ENCODE results near the gene HYOU1. TPM values are rescaled to one million over a fixed set of nuclear protein-coding genes. Genes with fewer than 3 reads are reported as not detected.

The HYOU1 gene
- total RNA-seq, 6 donors from 2014 or later: 33.5 to 202 (median 72.7) TPM

DNA sequence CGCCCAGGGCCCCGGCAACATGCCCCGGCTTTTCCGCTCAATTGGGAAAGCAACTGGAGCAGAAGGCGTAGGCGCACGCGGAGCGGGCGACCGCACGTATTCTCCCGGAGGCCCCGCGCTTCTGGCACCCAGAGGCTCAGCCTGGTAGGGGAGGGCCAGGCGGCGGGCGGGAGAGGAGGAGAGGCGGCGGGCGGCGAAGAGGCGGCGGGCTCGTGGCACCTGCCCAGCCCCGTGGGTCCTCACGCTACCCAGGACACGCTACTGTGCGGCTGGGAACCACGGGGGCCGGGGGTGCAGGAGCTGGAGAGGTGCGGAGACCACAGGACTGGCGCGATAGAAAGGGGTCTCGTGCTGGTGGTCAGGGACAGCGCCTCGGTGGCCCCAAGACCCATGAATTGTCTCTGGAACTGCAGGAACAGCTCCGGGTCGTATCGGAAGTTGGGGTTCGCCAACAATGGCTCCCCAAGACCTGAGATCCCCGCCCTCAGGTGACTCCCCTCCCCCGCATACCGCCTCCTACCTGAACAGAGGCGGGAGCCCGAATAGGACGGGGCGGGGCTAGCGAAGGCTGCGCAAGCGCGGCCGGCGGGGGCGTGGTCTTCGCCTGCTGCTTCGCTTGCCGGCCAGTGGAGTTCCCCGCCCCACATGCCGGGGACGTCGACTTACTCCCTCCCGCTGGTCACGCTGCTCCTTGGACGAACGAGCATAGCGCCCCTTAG, 26.5 kb downstream of the HYOU1 start, which contains the start of gene SLC37A4:
TSS of gene SLC37A4 (minus strand) at position 549 of the 719 bp plus-strand sequence.
- Histone ChIP-seq H3K27ac (peak within 1 kb of the TSS; percentile 74 to 91 (median 84)), H3K27me3 (no peaks in the 10 kb centered on the region), H3K36me3 (peaks cover 0 to 23% (median 7%) of the 10 kb centered on the region in 4 donors), H3K4me3 (peak within 1 kb of the TSS; percentile 64 to 96 (median 88)), H3K4me1 (peaks cover 17 to 31% (median 21%) of the 10 kb centered on the region in 4 donors), H3K9me3 (no peaks in the 10 kb centered on the region)
- 0 to 1% methylated on average over 42 to 58 of the region's 67 CpGs for WGBS, 2 donors
- DNase-seq (peak; percentile 100), ATAC-seq (ENCODE audit: low FRiP score in 2 of 2) (peak; percentile 98 to 99)
- TF ChIP-seq POLR2A (IDR thresholded peaks at IDR 0.05) (peak in 2 of 4 donors; percentile 25 to 77), POLR2AphosphoS5 (IDR thresholded peaks at IDR 0.05) (peak; percentile 29 to 78), EP300 (IDR thresholded peaks at IDR 0.05) (no peak)
- TF ChIP-seq, protein P1, sequence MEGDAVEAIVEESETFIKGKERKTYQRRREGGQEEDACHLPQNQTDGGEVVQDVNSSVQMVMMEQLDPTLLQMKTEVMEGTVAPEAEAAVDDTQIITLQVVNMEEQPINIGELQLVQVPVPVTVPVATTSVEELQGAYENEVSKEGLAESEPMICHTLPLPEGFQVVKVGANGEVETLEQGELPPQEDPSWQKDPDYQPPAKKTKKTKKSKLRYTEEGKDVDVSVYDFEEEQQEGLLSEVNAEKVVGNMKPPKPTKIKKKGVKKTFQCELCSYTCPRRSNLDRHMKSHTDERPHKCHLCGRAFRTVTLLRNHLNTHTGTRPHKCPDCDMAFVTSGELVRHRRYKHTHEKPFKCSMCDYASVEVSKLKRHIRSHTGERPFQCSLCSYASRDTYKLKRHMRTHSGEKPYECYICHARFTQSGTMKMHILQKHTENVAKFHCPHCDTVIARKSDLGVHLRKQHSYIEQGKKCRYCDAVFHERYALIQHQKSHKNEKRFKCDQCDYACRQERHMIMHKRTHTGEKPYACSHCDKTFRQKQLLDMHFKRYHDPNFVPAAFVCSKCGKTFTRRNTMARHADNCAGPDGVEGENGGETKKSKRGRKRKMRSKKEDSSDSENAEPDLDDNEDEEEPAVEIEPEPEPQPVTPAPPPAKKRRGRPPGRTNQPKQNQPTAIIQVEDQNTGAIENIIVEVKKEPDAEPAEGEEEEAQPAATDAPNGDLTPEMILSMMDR (IDR thresholded peaks at IDR 0.05): peak in 5 of 6 experiments; percentile 83 to 98 (median 94)

DNA sequence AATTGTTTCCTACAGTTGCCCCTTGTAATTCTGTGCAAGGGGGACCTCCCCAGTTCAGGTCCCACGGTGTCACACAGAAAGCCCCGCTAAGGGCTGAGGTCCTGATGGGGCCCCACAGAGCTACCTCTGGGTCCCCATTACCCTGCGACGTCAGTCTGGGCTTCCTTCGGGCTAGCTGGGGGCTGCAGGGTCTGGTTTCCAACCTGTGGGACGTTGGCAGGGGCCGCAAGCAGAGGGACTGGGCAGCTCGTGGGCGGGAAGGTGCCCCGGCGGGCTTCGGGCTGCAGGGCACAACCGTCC, 27.0 kb downstream of the HYOU1 start:
- peaks cover 20 to 35% (median 24%) of the 10 kb centered on the region in 4 donors for H3K4me1 ChIP-seq
- TF ChIP-seq, protein P1 (IDR thresholded peaks at IDR 0.05): no peak
- TF ChIP-seq POLR2AphosphoS5 (IDR thresholded peaks at IDR 0.05) (no peak), EP300 (IDR thresholded peaks at IDR 0.05) (no peak), POLR2A (IDR thresholded peaks at IDR 0.05) (no peak)
- no peak for DNase-seq

DNA sequence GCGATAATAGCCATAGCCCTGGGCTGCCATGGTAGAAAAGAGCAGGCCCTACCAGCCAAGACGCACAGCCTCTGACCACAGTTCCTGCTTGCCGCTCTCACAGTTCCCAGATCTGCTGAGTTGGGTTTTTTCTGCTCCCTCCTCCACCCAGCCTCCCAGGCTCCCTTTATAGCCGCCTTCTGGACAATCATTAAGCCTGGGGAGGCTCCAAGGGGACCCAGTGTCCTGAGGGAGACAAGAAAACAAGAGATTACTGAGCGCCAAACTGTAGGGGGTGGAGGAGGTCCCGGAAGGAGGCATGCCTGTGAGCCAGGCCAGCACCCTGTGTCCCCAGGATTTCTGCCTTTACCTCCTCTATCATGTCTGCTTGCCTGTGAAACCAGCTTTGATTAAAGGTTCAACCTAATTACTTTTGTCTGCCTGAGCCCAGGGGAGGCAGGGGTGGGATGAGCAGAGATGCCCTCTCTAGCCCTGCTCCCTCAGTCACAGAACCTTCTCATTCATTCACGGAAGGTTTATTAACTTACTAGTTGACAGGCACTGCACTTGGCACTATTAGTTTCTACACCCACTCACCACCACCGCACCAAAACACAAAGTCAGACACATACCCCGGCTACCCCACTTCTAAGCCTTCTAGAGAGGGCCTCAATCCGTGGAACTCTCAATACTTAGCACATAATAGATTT, 27.5 kb downstream of the HYOU1 start:
- DNase-seq (no peak), ATAC-seq (ENCODE audit: low FRiP score in 2 of 2) (peak in 1 of 2 donors; percentile 9)
- no peaks in the 10 kb centered on the region for H3K27me3 ChIP-seq
- H3K9me3 ChIP-seq: no peaks in the 10 kb centered on the region
- peaks cover 5 to 33% (median 14%) of the 10 kb centered on the region in 4 donors for H3K36me3 ChIP-seq
- TF ChIP-seq POLR2A (IDR thresholded peaks at IDR 0.05) (no peak), POLR2AphosphoS5 (IDR thresholded peaks at IDR 0.05) (no peak), EP300 (IDR thresholded peaks at IDR 0.05) (no peak)
- TF ChIP-seq, protein P1 (IDR thresholded peaks at IDR 0.05): no peak
- WGBS, 2 donors: 52 to 74% methylated on average over 10 of the region's 10 CpGs
- peaks cover 21 to 39% (median 25%) of the 10 kb centered on the region in 4 donors for H3K4me1 ChIP-seq
- peak overlapping the region; percentile 74 to 91 (median 84) for H3K27ac ChIP-seq
- H3K4me3 ChIP-seq: peak overlapping the region in 3 of 4 donors; percentile 64 to 96 (median 82)

More for the DNA sequence above, 27.0 kb downstream of the HYOU1 start:
- H3K4me3 ChIP-seq: peak overlapping the region; percentile 64 to 96 (median 88)
- no peaks in the 10 kb centered on the region for H3K27me3 ChIP-seq
- H3K27ac ChIP-seq: peak overlapping the region; percentile 74 to 91 (median 84)
- ATAC-seq (ENCODE audit: low FRiP score in 2 of 2): peak in 1 of 2 donors; percentile 4
- H3K9me3 ChIP-seq: no peaks in the 10 kb centered on the region
- 7 to 40% methylated on average over 1 to 6 of the region's 13 CpGs for WGBS, 2 donors
- H3K36me3 ChIP-seq: peaks cover 4 to 28% (median 10%) of the 10 kb centered on the region in 4 donors

DNA sequence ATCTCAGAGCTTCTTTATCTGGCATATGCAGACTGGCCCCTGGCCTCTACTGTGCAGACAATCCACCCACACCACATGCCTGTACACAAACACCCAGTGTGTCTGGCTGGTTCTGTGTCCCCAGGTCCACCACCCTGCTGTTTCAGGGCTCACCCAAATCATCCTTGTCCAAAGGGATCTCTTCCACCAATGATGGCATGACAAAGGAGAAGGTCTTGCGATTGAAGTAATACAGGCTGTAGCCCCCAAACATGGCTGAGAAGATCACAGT, 28.0 kb downstream of the HYOU1 start:
- 78 to 91% methylated on average over 1 of the region's 1 CpG for WGBS, 2 donors
- ATAC-seq (ENCODE audit: low FRiP score in 2 of 2) (no peak), DNase-seq (no peak)
- no peaks in the 10 kb centered on the region for H3K27me3 ChIP-seq
- no peak for TF ChIP-seq EP300 (IDR thresholded peaks at IDR 0.05)
- TF ChIP-seq POLR2A (IDR thresholded peaks at IDR 0.05): no peak
- no peak for TF ChIP-seq POLR2AphosphoS5 (IDR thresholded peaks at IDR 0.05)
- TF ChIP-seq, protein P1 (IDR thresholded peaks at IDR 0.05): no peak
- H3K9me3 ChIP-seq: no peaks in the 10 kb centered on the region
- peak overlapping the region in 1 of 4 donors; percentile 64 for H3K4me3 ChIP-seq
- peak overlapping the region in 3 of 4 donors; percentile 17 to 91 (median 25) for H3K27ac ChIP-seq
- H3K36me3 ChIP-seq: peaks cover 5 to 37% (median 14%) of the 10 kb centered on the region in 4 donors
- peaks cover 22 to 40% (median 26%) of the 10 kb centered on the region in 4 donors for H3K4me1 ChIP-seq
